ENCODE results near the gene SQOR. TPM values are rescaled to one million over a fixed set of nuclear protein-coding genes. Genes with fewer than 3 reads are reported as not detected.
"Not testable (repeated sequence)": the region's sequence is repeated elsewhere in the genome, so short reads cannot be mapped to it uniquely, and the experiment has no call there.

Gene SQOR
- total RNA-seq, 2 donors from 2014 or later, result 108 to 166 TPM

- Mint-ChIP-seq H3K9me3 (peaks cover 0 to 5% of the 10 kb centered on the region in 2 donors), H3K36me3 (ENCODE audit: insufficient read depth in 2 of 2) (peaks cover 14 to 20% of the 10 kb centered on the region in 2 donors), H3K4me3 (peak overlapping the region in 1 of 2 donors; percentile 46), H3K27ac (peak overlapping the region; percentile 58), H3K27me3 (ENCODE audit: low read depth) (no peaks in the 10 kb centered on the region), H3K4me1 (ENCODE audit: low read depth) (peaks cover 90% of the 10 kb centered on the region)
- ATAC-seq (replicated peaks in 1 of 2) (peak in 1 of 2 donors; percentile 25), DNase-seq (no peak)
These were observed 5.8 kb downstream of the SQOR start for GRCh38 chr15:45640616-45641015.

GRCh38 chr15:45641374-45641781 is 6.5 kb downstream of the SQOR start:
- ATAC-seq (replicated peaks in 1 of 2), result peak in 1 of 2 donors; percentile 25
- no peak for DNase-seq
- Mint-ChIP-seq H3K27me3 (ENCODE audit: low read depth) (no peaks in the 10 kb centered on the region), H3K36me3 (ENCODE audit: insufficient read depth in 2 of 2) (peaks cover 14 to 20% of the 10 kb centered on the region in 2 donors), H3K4me1 (ENCODE audit: low read depth) (peaks cover 97% of the 10 kb centered on the region), H3K27ac (peak overlapping the region; percentile 58), H3K9me3 (peaks cover 0 to 5% of the 10 kb centered on the region in 2 donors), H3K4me3 (peak overlapping the region in 1 of 2 donors; percentile 46)

- Mint-ChIP-seq H3K4me3 (peak overlapping the region in 1 of 2 donors; percentile 46), H3K36me3 (ENCODE audit: insufficient read depth in 2 of 2) (peaks cover 11 to 19% of the 10 kb centered on the region in 2 donors), H3K9me3 (peaks cover 0 to 5% of the 10 kb centered on the region in 2 donors), H3K27me3 (ENCODE audit: low read depth) (no peaks in the 10 kb centered on the region), H3K4me1 (ENCODE audit: low read depth) (peaks cover 97% of the 10 kb centered on the region), H3K27ac (peak overlapping the region; percentile 58)
- DNase-seq (no peak), ATAC-seq (replicated peaks in 1 of 2) (no peak)
These were observed 7.4 kb downstream of the SQOR start for GRCh38 chr15:45641999-45642932.

- Mint-ChIP-seq H3K27me3 (ENCODE audit: low read depth) (no peaks in the 10 kb centered on the region), H3K27ac (peak overlapping the region; percentile 94), H3K4me1 (ENCODE audit: low read depth) (peaks cover 85% of the 10 kb centered on the region), H3K36me3 (ENCODE audit: insufficient read depth in 2 of 2) (peaks cover 6 to 7% of the 10 kb centered on the region in 2 donors), H3K4me3 (peak overlapping the region; percentile 69 to 75), H3K9me3 (peaks cover 0 to 2% of the 10 kb centered on the region in 2 donors)
- ATAC-seq (replicated peaks in 1 of 2) (peak; percentile 30 to 57), DNase-seq (peak in 1 of 2 donors; percentile 22)
These were observed 9.6 kb downstream of the SQOR start for GRCh38 chr15:45644437-45644836.

- peak; percentile 74 to 75 for ATAC-seq (replicated peaks in 1 of 2)
- H3K9me3 Mint-ChIP-seq, result peaks cover 0 to 2% of the 10 kb centered on the region in 2 donors
- no peaks in the 10 kb centered on the region for H3K27me3 Mint-ChIP-seq (ENCODE audit: low read depth)
- DNase-seq, result peak; percentile 22 to 52
- peak overlapping the region; percentile 94 for H3K27ac Mint-ChIP-seq
- H3K36me3 Mint-ChIP-seq (ENCODE audit: insufficient read depth in 2 of 2), result peaks cover 4 to 6% of the 10 kb centered on the region in 2 donors
- H3K4me1 Mint-ChIP-seq (ENCODE audit: low read depth), result peaks cover 84% of the 10 kb centered on the region
- H3K4me3 Mint-ChIP-seq, result peak overlapping the region; percentile 69 to 75
These were observed 10.5 kb downstream of the SQOR start for GRCh38 chr15:45645026-45645980.

- ATAC-seq (replicated peaks in 1 of 2), result peak in 1 of 2 donors; percentile 35
These were observed 11.4 kb downstream of the SQOR start for GRCh38 chr15:45646220-45646619.

GRCh38 chr15:45647828-45648227 is 13.0 kb downstream of the SQOR start:
- Mint-ChIP-seq H3K27ac (no peak overlapping the region), H3K36me3 (ENCODE audit: insufficient read depth in 2 of 2) (peaks cover 1 to 7% of the 10 kb centered on the region in 2 donors), H3K9me3 (peaks cover 0 to 2% of the 10 kb centered on the region in 2 donors), H3K4me1 (ENCODE audit: low read depth) (peaks cover 69% of the 10 kb centered on the region), H3K4me3 (no peak overlapping the region), H3K27me3 (ENCODE audit: low read depth) (no peaks in the 10 kb centered on the region)
- ATAC-seq (replicated peaks in 1 of 2) (no peak), DNase-seq (no peak)

More at GRCh38 chr15:45646220-45646619, 11.4 kb downstream of the SQOR start:
- Mint-ChIP-seq H3K4me3 (peak overlapping the region; percentile 63 to 75), H3K27ac (peak overlapping the region; percentile 94), H3K9me3 (peaks cover 0 to 2% of the 10 kb centered on the region in 2 donors), H3K4me1 (ENCODE audit: low read depth) (peaks cover 77% of the 10 kb centered on the region), H3K36me3 (ENCODE audit: insufficient read depth in 2 of 2) (peaks cover 4 to 9% of the 10 kb centered on the region in 2 donors), H3K27me3 (ENCODE audit: low read depth) (no peaks in the 10 kb centered on the region)
- no peak for DNase-seq

- Mint-ChIP-seq H3K4me1 (ENCODE audit: low read depth) (peaks cover 66% of the 10 kb centered on the region), H3K9me3 (peaks cover 0 to 2% of the 10 kb centered on the region in 2 donors), H3K36me3 (ENCODE audit: insufficient read depth in 2 of 2) (peaks cover 0 to 7% of the 10 kb centered on the region in 2 donors), H3K27me3 (ENCODE audit: low read depth) (no peaks in the 10 kb centered on the region), H3K27ac (peak overlapping the region; percentile 83), H3K4me3 (peak overlapping the region in 1 of 2 donors; percentile 47)
- DNase-seq (no peak), ATAC-seq (replicated peaks in 1 of 2) (no peak)
These were observed 13.8 kb downstream of the SQOR start for GRCh38 chr15:45648521-45649200.

- H3K36me3 Mint-ChIP-seq (ENCODE audit: insufficient read depth in 2 of 2); H3K27me3 Mint-ChIP-seq (ENCODE audit: low read depth); H3K9me3 Mint-ChIP-seq: not testable (repeated sequence)
- peak; percentile 42 to 64 for ATAC-seq (replicated peaks in 1 of 2)
- peak overlapping the region; percentile 77 for H3K27ac Mint-ChIP-seq
- peaks cover 60% of the 10 kb centered on the region for H3K4me1 Mint-ChIP-seq (ENCODE audit: low read depth)
- peak in 1 of 2 donors; percentile 37 for DNase-seq
- H3K4me3 Mint-ChIP-seq, result peak overlapping the region; percentile 17 to 52
These were observed 15.2 kb downstream of the SQOR start for GRCh38 chr15:45650007-45650406.

- Mint-ChIP-seq H3K27me3 (ENCODE audit: low read depth) (no peaks in the 10 kb centered on the region), H3K9me3 (peaks cover 0 to 2% of the 10 kb centered on the region in 2 donors), H3K4me3 (no peak overlapping the region), H3K36me3 (ENCODE audit: insufficient read depth in 2 of 2) (peaks cover 0 to 7% of the 10 kb centered on the region in 2 donors), H3K4me1 (ENCODE audit: low read depth) (peaks cover 50% of the 10 kb centered on the region), H3K27ac (no peak overlapping the region)
- no peak for ATAC-seq (replicated peaks in 1 of 2)
- DNase-seq, result no peak
These were observed 16.2 kb downstream of the SQOR start for GRCh38 chr15:45650889-45651525.

GRCh38 chr15:45653702-45654424 is 19.0 kb downstream of the SQOR start:
- peaks cover 0 to 7% of the 10 kb centered on the region in 2 donors for H3K36me3 Mint-ChIP-seq (ENCODE audit: insufficient read depth in 2 of 2)
- DNase-seq (no peak), ATAC-seq (replicated peaks in 1 of 2) (no peak)
- no peak overlapping the region for H3K4me3 Mint-ChIP-seq
- H3K27me3 Mint-ChIP-seq (ENCODE audit: low read depth), result no peaks in the 10 kb centered on the region
- H3K27ac Mint-ChIP-seq, result peak overlapping the region; percentile 69
- H3K4me1 Mint-ChIP-seq (ENCODE audit: low read depth), result peaks cover 35% of the 10 kb centered on the region
- peaks cover 0 to 2% of the 10 kb centered on the region in 2 donors for H3K9me3 Mint-ChIP-seq
